HAP-1 (cell line): ENCODE results near the gene ARMC8.

Experiments used
- DNase-seq, 2 experiments: peaks; one replicate each; pipeline ENCODE4 v3.0.0-alpha.2; 2016 to 2020; ENCODE audit warnings: low spot score in 2 of 2
- H3K27me3 ChIP-seq: fragments of 250-450 bp; sonication (Bioruptor Pico); 2 replicates; pipeline ENCODE4 v1.5.1; 2020; ENCODE audit warnings: low read depth, mild to moderate bottlenecking, moderate library complexity
- H3K36me3 ChIP-seq: fragments of 250-450 bp; sonication (Bioruptor Pico); replicated peaks from 2 replicates; pipeline ENCODE4 v1.5.1; 2020; ENCODE audit warnings: mild to moderate bottlenecking
- H3K4me1 ChIP-seq: fragments of 250-450 bp; sonication (Bioruptor Pico); 2 replicates; pipeline ENCODE4 v1.5.1; 2020; ENCODE audit warnings: mild to moderate bottlenecking
- H3K4me3 ChIP-seq: fragments of 250-450 bp; sonication (Bioruptor Pico); 2 replicates; pipeline ENCODE4 v1.5.1; 2020; ENCODE audit warnings: mild to moderate bottlenecking, moderate library complexity
- H3K9me3 ChIP-seq: fragments of 250-450 bp; sonication (Bioruptor Pico); 2 replicates; pipeline ENCODE4 v1.5.1; 2020; ENCODE audit warnings: mild to moderate bottlenecking, moderate library complexity
- in situ Hi-C: fragments of 300-500 bp; cut with MboI; formaldehyde crosslinking; loops from 3 replicates; pipeline ENCODE4 v1.14.3; 2020; ENCODE audit warnings: low sequenced_read_pairs, inconsistent platforms, mixed read lengths

ARMC8 gene

DNA sequence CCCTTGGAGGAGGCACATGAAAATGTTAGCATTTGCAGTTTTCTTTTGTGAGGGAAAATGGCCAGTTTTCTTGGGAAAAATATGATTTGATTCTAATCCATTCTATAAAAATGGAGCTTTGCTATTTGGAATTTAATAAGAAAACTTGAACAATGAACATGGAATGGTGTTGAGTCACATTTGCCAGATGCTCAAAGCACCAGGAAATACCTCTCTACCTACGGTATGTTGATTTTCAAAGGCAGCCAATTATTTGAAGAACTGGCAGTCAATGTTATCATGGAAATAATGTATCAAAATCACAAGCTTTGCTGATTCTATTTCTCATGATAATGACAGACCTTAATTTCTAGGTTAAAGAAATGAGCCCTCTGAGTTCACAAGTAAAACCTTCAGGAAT is 127.7 kb downstream of the ARMC8 start:
- Histone ChIP-seq H3K4me1 (no peaks in the 10 kb centered on the region), H3K27me3 (peaks cover 22% of the 10 kb centered on the region), H3K9me3 (no peaks in the 10 kb centered on the region), H3K4me3 (no peak overlapping the region), H3K36me3 (no peaks in the 10 kb centered on the region)
- DNase-seq: no peak
- in situ Hi-C loops: no loop called here

DNA sequence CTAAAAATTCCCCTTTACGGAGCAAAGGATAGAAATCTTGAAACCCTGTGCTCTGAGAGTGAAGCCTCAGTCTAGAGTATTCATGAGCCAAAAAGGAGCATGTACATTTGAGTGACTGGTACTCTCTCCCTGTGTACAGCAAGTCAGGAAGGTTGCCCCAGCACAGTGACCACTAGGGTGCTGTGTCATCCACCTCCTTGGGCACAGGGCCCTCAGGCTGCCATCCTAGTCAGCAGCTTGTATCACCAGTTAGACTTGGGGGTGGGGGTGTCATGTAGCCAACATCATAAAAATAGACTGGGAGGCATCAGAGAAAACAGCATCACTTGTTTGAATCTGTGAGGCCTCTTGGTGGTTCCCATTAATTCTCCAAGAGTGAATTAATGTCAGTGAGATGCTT is 130.6 kb downstream of the ARMC8 start:
- Histone ChIP-seq H3K9me3 (no peaks in the 10 kb centered on the region), H3K27me3 (peaks cover 8% of the 10 kb centered on the region), H3K4me3 (no peak overlapping the region), H3K4me1 (no peaks in the 10 kb centered on the region), H3K36me3 (no peaks in the 10 kb centered on the region)
- DNase-seq: no peak
- in situ Hi-C loops: no loop called here

DNA sequence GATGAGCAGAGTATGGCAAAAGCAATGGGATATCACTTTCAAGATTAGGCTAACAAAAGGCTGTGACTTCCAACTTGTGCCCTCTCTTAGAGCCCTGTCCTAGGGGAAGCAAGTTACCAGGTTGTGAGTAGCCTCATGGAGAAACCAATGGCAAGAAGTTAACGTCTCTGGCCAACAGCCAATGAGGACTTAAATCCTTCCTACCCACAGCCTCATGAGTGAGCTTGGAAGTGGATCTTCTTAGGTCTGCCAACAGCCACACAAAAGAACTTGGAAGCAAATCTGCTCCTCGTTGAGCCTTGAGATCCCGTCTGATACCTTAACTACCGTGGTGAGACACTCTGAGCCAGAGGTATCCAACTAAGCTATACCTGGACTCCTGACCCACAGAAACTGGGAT is 136.9 kb downstream of the ARMC8 start:
- Histone ChIP-seq H3K4me1 (peaks cover 5% of the 10 kb centered on the region; the same call in 1 of the 2 replicates), H3K27me3 (no peaks in the 10 kb centered on the region), H3K4me3 (no peak overlapping the region), H3K36me3 (no peaks in the 10 kb centered on the region), H3K9me3 (no peaks in the 10 kb centered on the region)
- in situ Hi-C loops: no loop called here
- DNase-seq: no peak

DNA sequence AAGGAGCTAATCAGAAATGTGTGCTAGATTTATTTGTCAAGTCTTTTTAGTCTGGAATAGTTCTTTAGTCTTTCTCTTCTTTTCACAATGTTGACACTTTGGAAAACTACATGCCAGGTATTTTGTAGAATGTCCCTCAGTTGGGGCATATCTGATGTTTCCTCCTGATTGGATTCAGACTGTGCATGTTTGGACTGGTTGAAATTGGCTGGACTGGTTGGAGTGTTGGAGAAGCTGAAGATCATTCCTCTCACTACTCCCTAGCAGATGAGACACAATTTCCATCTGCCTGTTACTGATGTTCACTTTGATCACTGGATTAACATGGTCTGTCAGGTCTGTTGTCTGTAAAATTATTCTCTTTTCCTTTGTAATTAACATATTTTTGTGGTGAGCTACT is 138.9 kb downstream of the ARMC8 start:
- in situ Hi-C loops: no loop called here
- H3K4me1 ChIP-seq: peaks cover 6% of the 10 kb centered on the region; the same call in 1 of the 2 replicates
- no peaks in the 10 kb centered on the region for H3K36me3 ChIP-seq
- H3K27me3 ChIP-seq: no peaks in the 10 kb centered on the region
- no peak overlapping the region for H3K4me3 ChIP-seq
- DNase-seq: no peak
- H3K9me3 ChIP-seq: no peaks in the 10 kb centered on the region

DNA sequence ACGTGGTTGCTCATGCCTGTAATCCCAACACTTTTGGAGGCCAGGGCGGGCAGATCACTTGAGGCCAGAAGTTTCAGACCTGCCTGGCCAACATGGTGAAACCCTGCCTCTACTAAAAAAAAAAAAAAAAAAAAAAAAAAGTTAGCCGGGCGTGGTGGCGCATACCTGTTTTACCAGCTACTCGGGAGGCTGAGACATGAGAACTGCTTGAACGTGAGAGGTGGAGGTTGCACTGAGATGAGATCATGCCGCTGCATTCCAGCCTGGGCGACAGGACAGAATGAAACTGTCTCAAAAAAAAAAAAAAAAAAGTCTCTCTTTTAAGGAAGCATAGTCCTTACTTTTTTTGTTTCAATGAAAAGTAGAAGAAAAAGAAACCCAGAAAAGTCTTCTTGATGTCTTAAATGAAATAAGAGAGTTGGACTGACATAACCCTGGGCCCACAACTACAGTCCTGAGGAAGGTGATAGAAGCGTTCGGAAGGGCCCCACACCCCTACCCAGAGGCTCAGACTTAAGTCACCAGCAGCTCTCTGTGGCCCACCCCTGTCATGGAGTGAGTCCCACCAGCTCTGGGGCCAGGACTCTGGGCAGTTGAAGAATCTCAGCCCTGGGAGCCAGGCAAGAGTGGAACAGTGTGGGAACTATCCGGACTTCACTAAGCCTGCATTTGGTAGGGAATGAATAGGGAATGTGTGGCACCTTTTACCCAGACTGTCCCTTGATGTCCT is 139.9 kb downstream of the ARMC8 start:
- H3K36me3 ChIP-seq: no peaks in the 10 kb centered on the region
- no peaks in the 10 kb centered on the region for H3K27me3 ChIP-seq
- in situ Hi-C loops: no loop called here
- no peak for DNase-seq
- H3K9me3 ChIP-seq: no peaks in the 10 kb centered on the region
- peaks cover 6% of the 10 kb centered on the region; the same call in 1 of the 2 replicates for H3K4me1 ChIP-seq
- no peak overlapping the region for H3K4me3 ChIP-seq

DNA sequence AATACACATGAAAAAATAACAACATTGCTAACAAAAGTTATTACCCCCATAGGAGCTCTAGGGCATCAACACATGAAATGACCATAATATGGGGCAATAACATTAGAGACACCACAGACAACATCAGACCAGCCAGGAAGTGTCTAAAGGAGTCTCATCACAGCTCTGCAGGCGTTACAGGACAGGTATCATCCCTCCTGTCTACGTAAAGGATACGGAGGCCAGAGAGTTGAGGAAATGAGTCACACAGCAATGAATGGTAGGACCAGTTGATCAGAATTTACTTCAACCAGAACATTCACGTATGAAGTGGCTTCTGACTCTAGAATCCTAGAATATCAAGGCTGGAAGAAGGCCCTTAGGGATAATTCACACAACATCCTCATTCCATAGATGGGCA is 140.7 kb downstream of the ARMC8 start:
- Histone ChIP-seq H3K9me3 (no peaks in the 10 kb centered on the region), H3K4me1 (peaks cover 6% of the 10 kb centered on the region; the same call in 1 of the 2 replicates), H3K27me3 (no peaks in the 10 kb centered on the region), H3K36me3 (no peaks in the 10 kb centered on the region), H3K4me3 (no peak overlapping the region)
- in situ Hi-C loops: no loop called here
- no peak for DNase-seq

DNA sequence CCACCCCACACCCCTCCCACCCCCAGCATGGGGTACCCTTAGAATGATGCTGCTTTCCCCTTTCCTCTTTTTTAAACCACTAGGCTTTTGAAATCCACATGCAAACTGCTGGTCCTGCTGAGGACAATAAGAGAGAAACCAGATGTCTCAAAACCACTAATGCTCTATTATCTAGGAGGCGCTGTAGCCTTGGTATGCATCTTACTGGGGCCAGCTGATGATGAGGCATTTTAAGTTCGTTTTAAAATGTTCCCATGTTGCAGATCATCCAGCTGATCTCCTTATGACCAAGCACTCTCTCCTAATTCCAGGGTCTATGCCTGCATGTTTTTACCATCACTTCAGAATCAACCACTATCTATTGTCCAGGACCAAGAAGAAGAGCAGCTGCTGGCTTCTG is 141.2 kb downstream of the ARMC8 start:
- no peaks in the 10 kb centered on the region for H3K9me3 ChIP-seq
- H3K4me1 ChIP-seq: peaks cover 6% of the 10 kb centered on the region; the same call in 1 of the 2 replicates
- DNase-seq: no peak
- H3K4me3 ChIP-seq: no peak overlapping the region
- no peaks in the 10 kb centered on the region for H3K36me3 ChIP-seq
- no peaks in the 10 kb centered on the region for H3K27me3 ChIP-seq
- in situ Hi-C loops: no loop called here

DNA sequence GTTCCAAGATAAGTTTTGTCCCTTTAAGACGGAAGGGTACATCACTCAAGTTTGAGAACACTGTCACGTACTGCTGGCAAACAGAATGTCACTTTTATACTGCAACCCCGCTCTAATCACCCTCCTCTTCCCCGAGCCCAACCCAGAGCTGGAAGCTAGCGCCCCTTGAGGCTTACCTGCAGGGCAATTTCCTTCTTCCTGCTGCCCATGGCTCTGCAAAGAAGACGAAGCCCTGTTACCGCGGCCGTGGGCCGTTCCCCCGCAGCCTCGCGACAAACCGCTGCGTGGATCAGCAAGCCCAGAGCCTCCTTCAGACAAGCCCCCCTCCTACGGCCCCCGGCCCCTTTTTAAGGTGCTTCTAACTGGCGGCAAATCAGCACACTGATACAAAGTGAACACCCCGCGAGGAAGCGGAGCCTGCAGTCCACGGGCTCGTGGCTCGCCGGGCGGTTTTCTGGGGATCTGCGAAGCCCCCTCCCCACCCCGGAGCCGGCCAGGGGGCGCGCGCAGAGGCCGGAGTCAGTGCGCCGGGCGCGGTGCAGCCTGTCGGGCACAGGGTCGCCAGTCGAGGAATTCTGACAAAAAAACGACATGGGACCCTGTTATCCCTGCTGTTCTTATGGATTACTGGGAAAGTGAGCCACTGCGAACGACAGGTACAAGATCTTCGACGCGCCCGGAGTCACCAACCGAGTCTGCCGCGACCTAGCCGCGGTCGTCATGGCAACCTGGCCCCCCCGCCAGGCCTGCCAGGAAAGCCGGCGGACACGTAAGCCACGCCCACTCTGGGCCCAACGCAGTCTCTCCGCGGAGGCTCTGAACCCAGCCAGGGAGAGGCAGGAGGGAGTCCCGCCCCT is 142.3 kb downstream of the ARMC8 start, which contains the start of gene NME9:
NME9 (minus strand) TSS at position 725 of the 857 bp plus-strand sequence; CDS start at position 209, 516 bp downstream.
- Histone ChIP-seq H3K4me3 (peak within 1 kb of the TSS; percentile 48), H3K9me3 (no peaks in the 10 kb centered on the region), H3K36me3 (no peaks in the 10 kb centered on the region), H3K27me3 (no peaks in the 10 kb centered on the region), H3K4me1 (peaks cover 6% of the 10 kb centered on the region; the same call in 1 of the 2 replicates)
- DNase-seq: peak; percentile 93 to 97
- in situ Hi-C loops: no loop called here

DNA sequence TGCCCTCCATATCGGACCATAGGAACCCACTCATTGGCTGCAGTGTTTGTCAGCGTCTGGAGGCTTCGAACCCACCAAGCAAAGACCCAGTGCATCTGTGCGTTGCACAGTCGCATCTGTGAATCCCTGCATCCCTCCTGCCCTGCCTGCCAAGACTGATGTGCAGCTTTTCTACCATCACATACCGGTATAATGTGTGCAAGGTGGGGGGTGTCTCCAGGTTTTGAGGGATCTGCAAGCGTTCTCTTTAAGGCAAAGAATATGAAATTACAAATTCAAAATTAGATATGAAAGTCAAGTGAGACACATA is 142.8 kb downstream of the ARMC8 start:
- H3K4me3 ChIP-seq: peak overlapping the region; percentile 48
- peaks cover 6% of the 10 kb centered on the region; the same call in 1 of the 2 replicates for H3K4me1 ChIP-seq
- in situ Hi-C loops: no loop called here

DNA sequence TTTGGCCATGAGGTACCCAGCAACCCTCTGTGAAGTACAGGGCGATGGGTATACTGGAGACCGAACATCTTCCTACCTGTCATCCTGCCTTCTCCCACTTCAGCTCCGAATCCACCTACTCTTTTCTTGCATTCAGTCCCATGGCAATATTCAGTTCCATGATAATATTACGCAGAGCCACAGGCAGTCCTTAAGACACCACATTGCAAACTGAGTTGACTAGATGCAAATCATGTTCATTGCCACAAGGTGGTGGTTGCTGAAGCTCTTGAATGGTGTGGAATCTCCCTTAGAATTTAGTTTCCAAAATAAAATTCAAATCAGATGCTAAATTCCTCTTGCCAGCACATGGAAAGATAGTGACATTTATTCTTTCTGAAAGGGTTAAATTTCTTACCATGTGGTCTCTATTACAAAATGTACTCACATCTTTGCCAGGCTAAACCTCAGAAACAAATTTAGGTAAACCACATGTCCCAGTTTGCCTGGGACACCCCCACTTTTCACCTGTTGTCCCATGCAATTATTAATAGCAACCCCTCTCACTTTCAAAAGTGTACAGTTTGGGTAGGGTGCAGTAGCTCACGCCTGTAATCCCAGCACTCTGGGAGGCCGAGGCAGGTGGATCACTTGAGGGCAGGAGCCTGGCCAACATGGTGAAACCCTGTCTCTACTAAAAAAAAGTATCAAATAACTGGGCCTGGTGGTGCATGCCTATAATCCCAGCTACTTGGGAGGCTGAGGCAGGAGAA is 144.2 kb downstream of the ARMC8 start:
- H3K9me3 ChIP-seq: no peaks in the 10 kb centered on the region
- in situ Hi-C loops: no loop called here
- H3K4me1 ChIP-seq: peaks cover 6% of the 10 kb centered on the region; the same call in 1 of the 2 replicates
- no peak for DNase-seq
- H3K36me3 ChIP-seq: no peaks in the 10 kb centered on the region
- H3K27me3 ChIP-seq: no peaks in the 10 kb centered on the region
- H3K4me3 ChIP-seq: no peak overlapping the region

More for the DNA sequence above, 142.8 kb downstream of the ARMC8 start:
- no peak for DNase-seq
- no peaks in the 10 kb centered on the region for H3K36me3 ChIP-seq
- H3K27me3 ChIP-seq: no peaks in the 10 kb centered on the region
- H3K9me3 ChIP-seq: no peaks in the 10 kb centered on the region

DNA sequence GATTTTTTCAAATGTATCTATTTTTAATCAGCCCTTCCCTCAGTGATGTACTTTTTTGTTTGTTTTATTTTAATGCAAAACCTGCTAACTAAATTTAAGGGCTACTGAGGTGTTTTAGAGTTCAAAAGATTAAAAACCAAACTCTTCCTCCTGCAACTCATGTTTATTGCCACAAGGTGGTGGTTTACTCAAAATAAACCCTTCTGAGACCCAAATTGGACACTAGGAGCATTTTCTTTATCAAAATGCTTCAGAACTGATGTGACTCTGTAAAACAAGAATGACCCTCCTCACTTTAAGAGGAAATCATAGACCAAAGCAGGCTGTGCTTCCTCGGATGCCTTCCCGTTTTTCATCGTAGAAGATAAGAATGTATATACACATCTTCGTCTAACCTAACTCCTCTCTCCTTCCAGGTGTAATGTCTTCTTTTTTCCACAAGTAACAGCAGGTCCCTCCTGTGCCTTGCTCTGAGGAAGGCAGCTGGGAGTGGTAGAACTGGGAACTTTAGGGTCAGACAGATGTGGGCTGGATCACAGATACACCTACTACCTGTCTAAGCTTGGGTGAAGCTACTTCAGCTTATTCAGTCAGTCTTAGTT is 145.5 kb downstream of the ARMC8 start:
- Histone ChIP-seq H3K36me3 (no peaks in the 10 kb centered on the region), H3K4me3 (no peak overlapping the region), H3K9me3 (no peaks in the 10 kb centered on the region), H3K27me3 (no peaks in the 10 kb centered on the region), H3K4me1 (peaks cover 8% of the 10 kb centered on the region)
- DNase-seq: peak in 1 of 2 experiments; percentile 52
- in situ Hi-C loops: no loop called here

DNA sequence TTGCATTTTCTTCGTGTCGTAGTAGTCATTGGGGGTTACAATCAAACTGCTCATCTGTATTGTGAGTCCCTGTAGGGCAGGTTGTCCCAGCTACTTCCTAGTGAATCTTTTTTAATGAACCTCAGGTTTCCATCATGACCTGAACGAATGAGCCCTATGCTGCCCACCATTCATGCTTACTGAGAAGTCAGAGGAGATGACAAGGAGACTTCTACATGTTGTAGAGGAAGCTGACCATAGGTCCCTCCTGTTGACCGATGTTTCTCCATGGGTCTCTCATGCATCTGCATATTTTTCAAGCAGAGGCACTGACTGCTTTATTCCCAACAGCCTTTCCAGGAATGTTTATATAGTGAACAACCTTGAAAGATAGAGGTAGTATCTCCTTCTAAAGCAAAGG is 147.5 kb downstream of the ARMC8 start:
- Histone ChIP-seq H3K36me3 (no peaks in the 10 kb centered on the region), H3K4me3 (no peak overlapping the region), H3K9me3 (no peaks in the 10 kb centered on the region), H3K4me1 (peaks cover 2% of the 10 kb centered on the region; the same call in 1 of the 2 replicates), H3K27me3 (no peaks in the 10 kb centered on the region)
- no peak for DNase-seq
- in situ Hi-C loops: no loop called here

DNA sequence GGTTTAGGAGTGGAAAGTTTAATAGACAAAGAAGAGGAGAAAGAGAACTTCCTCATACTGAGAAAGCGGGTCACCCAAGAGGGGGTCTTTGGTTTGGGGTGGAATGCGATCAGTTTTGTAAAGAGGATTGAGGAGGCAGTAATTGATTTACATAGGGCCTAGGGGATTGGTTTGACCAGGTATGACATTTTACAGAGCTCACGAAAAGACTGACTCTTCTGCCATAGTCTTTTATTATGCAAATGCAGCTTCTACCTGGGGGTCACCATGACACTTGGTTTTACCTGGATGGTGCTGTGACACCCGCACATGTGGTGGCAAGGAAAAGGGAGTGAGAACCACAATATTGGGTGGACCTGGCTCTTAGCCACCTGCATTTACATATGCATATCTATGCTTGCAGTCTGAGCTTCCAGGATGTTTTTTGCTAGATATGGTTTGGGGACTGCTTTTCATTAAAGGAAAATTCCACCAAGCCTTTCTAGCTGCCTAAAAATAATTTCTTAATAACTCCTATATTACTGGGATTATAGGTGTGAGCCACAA is 149.4 kb downstream of the ARMC8 start:
- in situ Hi-C loops: no loop called here
- H3K27me3 ChIP-seq: no peaks in the 10 kb centered on the region
- no peak for DNase-seq

More for the DNA sequence above, 149.4 kb downstream of the ARMC8 start:
- Histone ChIP-seq H3K4me3 (no peak overlapping the region), H3K4me1 (peaks cover 2% of the 10 kb centered on the region; the same call in 1 of the 2 replicates), H3K36me3 (no peaks in the 10 kb centered on the region), H3K9me3 (no peaks in the 10 kb centered on the region)
